HCEC 1CT (cell line): Measurements from ENCODE around the gene DLST.

Source experiments
- DNase-seq: peaks from one replicate; pipeline ENCODE4 v3.0.0-alpha.2; 2017

Gene DLST

GRCh38 chr14:74897642-74898041 lies 15.9 kb downstream of the DLST start:
- DNase-seq, result no peak

- DNase-seq, result no peak
These were observed 16.4 kb downstream of the DLST start for GRCh38 chr14:74898083-74898482.

- DNase-seq, result no peak
These were observed 17.0 kb downstream of the DLST start for GRCh38 chr14:74898694-74899093.

- DNase-seq, result no peak
These were observed 21.4 kb downstream of the DLST start for GRCh38 chr14:74902941-74903705.

- no peak for DNase-seq
These were observed 23.2 kb downstream of the DLST start for GRCh38 chr14:74904635-74905503.

GRCh38 chr14:74905595-74906142 lies 24.0 kb downstream of the DLST start:
- DNase-seq, result no peak

GRCh38 chr14:74906925-74907521 lies 25.3 kb downstream of the DLST start:
- DNase-seq, result no peak

- no peak for DNase-seq
These were observed 26.0 kb downstream of the DLST start for GRCh38 chr14:74907744-74908143.

GRCh38 chr14:74908861-74909341 lies 27.2 kb downstream of the DLST start:
- no peak for DNase-seq

GRCh38 chr14:74909501-74909900 lies 27.8 kb downstream of the DLST start:
- DNase-seq, result no peak

GRCh38 chr14:74909911-74910310 lies 28.2 kb downstream of the DLST start:
- no peak for DNase-seq

GRCh38 chr14:74910556-74910955 lies 28.8 kb downstream of the DLST start:
- DNase-seq, result no peak

- no peak for DNase-seq
These were observed 29.5 kb downstream of the DLST start for GRCh38 chr14:74911221-74911620.

GRCh38 chr14:74911704-74912103 lies 30.0 kb downstream of the DLST start:
- no peak for DNase-seq

- no peak for DNase-seq
These were observed 30.4 kb downstream of the DLST start for GRCh38 chr14:74912111-74912510.

- no peak for DNase-seq
These were observed 31.1 kb downstream of the DLST start for GRCh38 chr14:74912801-74913200.

- DNase-seq, result no peak
These were observed 31.7 kb downstream of the DLST start for GRCh38 chr14:74913393-74913910.

GRCh38 chr14:74913986-74914573 lies 32.4 kb downstream of the DLST start:
- DNase-seq, result peak; percentile 64

GRCh38 chr14:74915426-74915825 lies 33.7 kb downstream of the DLST start:
- DNase-seq, result no peak

GRCh38 chr14:74915826-74916225 lies 34.1 kb downstream of the DLST start:
- no peak for DNase-seq

- DNase-seq, result no peak
These were observed 35.4 kb downstream of the DLST start for GRCh38 chr14:74917178-74917543.

- no peak for DNase-seq
These were observed 35.9 kb downstream of the DLST start for GRCh38 chr14:74917646-74918081.

GRCh38 chr14:74918380-74918779 lies 36.7 kb downstream of the DLST start:
- DNase-seq, result no peak
